Measurements from ENCODE around the gene PREP. TPM values are rescaled to one million over a fixed set of nuclear protein-coding genes. Genes with fewer than 3 reads are reported as not detected.
A peak's percentile ranks its signal among the peaks of the same experiment; 100 is the strongest.

The PREP gene
- total and polyA plus RNA-seq, 7 experiments from 2014 or later: 22.2 to 51.1 (median 33.4) TPM

DNA sequence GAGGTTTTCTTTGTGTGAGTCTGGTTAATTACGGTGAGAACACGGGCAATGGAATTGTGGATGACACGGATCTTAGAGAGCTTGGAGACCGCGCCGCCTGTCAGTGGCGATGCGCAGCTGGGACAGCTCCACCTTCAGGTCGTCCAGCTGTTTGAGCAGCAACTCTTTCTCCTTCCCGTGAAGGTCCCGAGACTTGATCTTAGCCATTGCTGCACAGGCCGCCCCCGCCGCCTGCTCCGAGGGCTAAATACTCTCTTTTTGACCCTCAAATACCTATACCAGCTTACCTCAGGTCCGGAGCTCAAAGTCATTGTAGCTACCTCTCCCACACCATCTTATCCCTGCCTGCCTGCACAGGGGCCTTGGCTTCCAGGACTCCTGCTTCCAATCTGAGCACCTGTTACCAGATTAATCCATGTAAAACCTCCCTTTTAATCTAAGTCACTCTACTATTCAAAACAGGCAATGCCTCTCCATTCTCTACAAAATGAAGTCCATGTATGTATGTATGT lies 100.2 kb downstream of the PREP start:
- H3K27ac ChIP-seq (ENCODE audit: low read depth, low read length): no peak overlapping the region
- H3K27ac Mint-ChIP-seq: no peak overlapping the region
- no peak overlapping the region for H3K4me3 Mint-ChIP-seq
- no peaks in the 10 kb centered on the region for H3K27me3 ChIP-seq (ENCODE audit: control insufficient read depth in 2 of 2, insufficient read depth in 2 of 2, low read length in 2 of 2)
- H3K4me1 ChIP-seq (ENCODE audit: control insufficient read depth in 2 of 2, insufficient read depth in 2 of 2, low read length in 2 of 2): no peaks in the 10 kb centered on the region
- no peaks in the 10 kb centered on the region for H3K9me3 Mint-ChIP-seq
- DNase-seq (no peak), ATAC-seq (no peak)
- H3K36me3 Mint-ChIP-seq: peaks cover 5 to 72% (median 38%) of the 10 kb centered on the region in 5 donors
- no peaks in the 10 kb centered on the region for H3K27me3 Mint-ChIP-seq
- H3K4me1 Mint-ChIP-seq: peaks cover 0 to under 1% (median 0%) of the 10 kb centered on the region in 7 donors
- CTCF ChIA-PET: no interaction called here
- intact Hi-C loops (cut with micrococcal nuclease): no loop called here
- H3K9me3 ChIP-seq (ENCODE audit: control insufficient read depth in 2 of 3, low read length in 3 of 3): no peaks in the 10 kb centered on the region
- H3K36me3 ChIP-seq (ENCODE audit: control insufficient read depth in 2 of 3, insufficient read depth in 3 of 3, low read length in 3 of 3): peaks cover 0 to 14% (median 0%) of the 10 kb centered on the region in 3 experiments
- POLR2A ChIA-PET: no interaction called here
- H3K4me3 ChIP-seq (ENCODE audit: low read length): no peak overlapping the region

- no peak overlapping the region for H3K4me3 ChIP-seq (ENCODE audit: low read length)
- intact Hi-C loops (cut with micrococcal nuclease): no loop called here
- Mint-ChIP-seq H3K9me3 (no peaks in the 10 kb centered on the region), H3K27me3 (no peaks in the 10 kb centered on the region), H3K27ac (no peak overlapping the region), H3K4me1 (peaks cover 0 to 2% (median 0%) of the 10 kb centered on the region in 7 donors), H3K4me3 (no peak overlapping the region), H3K36me3 (peaks cover 5 to 73% (median 36%) of the 10 kb centered on the region in 5 donors)
- peaks cover 0 to 13% (median 0%) of the 10 kb centered on the region in 3 experiments for H3K36me3 ChIP-seq (ENCODE audit: control insufficient read depth in 2 of 3, insufficient read depth in 3 of 3, low read length in 3 of 3)
- no peaks in the 10 kb centered on the region for H3K9me3 ChIP-seq (ENCODE audit: control insufficient read depth in 2 of 3, low read length in 3 of 3)
- H3K27ac ChIP-seq (ENCODE audit: low read depth, low read length): no peak overlapping the region
- H3K27me3 ChIP-seq (ENCODE audit: control insufficient read depth in 2 of 2, insufficient read depth in 2 of 2, low read length in 2 of 2): no peaks in the 10 kb centered on the region
- no peaks in the 10 kb centered on the region for H3K4me1 ChIP-seq (ENCODE audit: control insufficient read depth in 2 of 2, insufficient read depth in 2 of 2, low read length in 2 of 2)
- CTCF ChIA-PET: no interaction called here
- no peak for ATAC-seq
- POLR2A ChIA-PET: no interaction called here
- DNase-seq: no peak
These were observed 100.9 kb downstream of the PREP start for GRCh38 chr6:105301756-105302616.

- intact Hi-C loops (cut with micrococcal nuclease): no loop called here
- Histone ChIP-seq H3K4me1 (ENCODE audit: control insufficient read depth in 2 of 2, insufficient read depth in 2 of 2, low read length in 2 of 2) (no peaks in the 10 kb centered on the region), H3K9me3 (ENCODE audit: control insufficient read depth in 2 of 3, low read length in 3 of 3) (no peaks in the 10 kb centered on the region), H3K36me3 (ENCODE audit: control insufficient read depth in 2 of 3, insufficient read depth in 3 of 3, low read length in 3 of 3) (peaks cover 0 to 13% (median 0%) of the 10 kb centered on the region in 3 experiments), H3K4me3 (ENCODE audit: low read length) (no peak overlapping the region), H3K27ac (ENCODE audit: low read depth, low read length) (no peak overlapping the region), H3K27me3 (ENCODE audit: control insufficient read depth in 2 of 2, insufficient read depth in 2 of 2, low read length in 2 of 2) (no peaks in the 10 kb centered on the region)
- H3K4me1 Mint-ChIP-seq: peaks cover 0 to 6% (median 0%) of the 10 kb centered on the region in 7 donors
- H3K27me3 Mint-ChIP-seq: no peaks in the 10 kb centered on the region
- CTCF ChIA-PET: interaction anchor here (0.9 kb wide), 1 partner anchor 44 kb away, joined by 3 read pairs; no protein-coding TSS in a partner anchor
- ATAC-seq (no peak), DNase-seq (no peak)
- H3K36me3 Mint-ChIP-seq: peaks cover 10 to 74% (median 38%) of the 10 kb centered on the region in 5 donors
- H3K9me3 Mint-ChIP-seq: no peaks in the 10 kb centered on the region
- POLR2A ChIA-PET: no interaction called here
- H3K27ac Mint-ChIP-seq: no peak overlapping the region
- no peak overlapping the region for H3K4me3 Mint-ChIP-seq
These were observed 101.8 kb downstream of the PREP start for GRCh38 chr6:105301072-105301503.

GRCh38 chr6:105300090-105300489 lies 102.8 kb downstream of the PREP start:
- H3K4me3 Mint-ChIP-seq: no peak overlapping the region
- ATAC-seq: no peak
- Histone ChIP-seq H3K9me3 (ENCODE audit: control insufficient read depth in 2 of 3, low read length in 3 of 3) (no peaks in the 10 kb centered on the region), H3K27me3 (ENCODE audit: control insufficient read depth in 2 of 2, insufficient read depth in 2 of 2, low read length in 2 of 2) (no peaks in the 10 kb centered on the region), H3K4me1 (ENCODE audit: control insufficient read depth in 2 of 2, insufficient read depth in 2 of 2, low read length in 2 of 2) (no peaks in the 10 kb centered on the region), H3K27ac (ENCODE audit: low read depth, low read length) (no peak overlapping the region), H3K36me3 (ENCODE audit: control insufficient read depth in 2 of 3, insufficient read depth in 3 of 3, low read length in 3 of 3) (peaks cover 0 to 13% (median 0%) of the 10 kb centered on the region in 3 experiments), H3K4me3 (ENCODE audit: low read length) (no peak overlapping the region)
- ChIA-PET POLR2A (no interaction called here), CTCF (interaction anchor here (0.6 to 1.0 kb wide), 3 partner anchors 18 to 137 kb away, joined by 3 read pairs; no protein-coding TSS in a partner anchor)
- no peak for DNase-seq
- H3K27ac Mint-ChIP-seq: no peak overlapping the region
- peaks cover 0 to 2% (median 0%) of the 10 kb centered on the region in 11 donors for H3K9me3 Mint-ChIP-seq
- H3K4me1 Mint-ChIP-seq: peaks cover 0 to 9% (median 7%) of the 10 kb centered on the region in 7 donors
- H3K36me3 Mint-ChIP-seq: peaks cover 10 to 76% (median 42%) of the 10 kb centered on the region in 5 donors
- intact Hi-C loops (cut with micrococcal nuclease): no loop called here
- no peaks in the 10 kb centered on the region for H3K27me3 Mint-ChIP-seq

GRCh38 chr6:105294129-105294528 lies 108.8 kb downstream of the PREP start:
- H3K4me3 ChIP-seq (ENCODE audit: low read length): no peak overlapping the region
- ATAC-seq (no peak), DNase-seq (no peak)
- H3K36me3 ChIP-seq (ENCODE audit: control insufficient read depth in 2 of 3, insufficient read depth in 3 of 3, low read length in 3 of 3): peaks cover 0 to 5% (median 0%) of the 10 kb centered on the region in 3 experiments
- CTCF ChIA-PET: no interaction called here
- Mint-ChIP-seq H3K4me3 (no peak overlapping the region), H3K27ac (no peak overlapping the region), H3K36me3 (peaks cover 14 to 74% (median 32%) of the 10 kb centered on the region in 5 donors), H3K27me3 (no peaks in the 10 kb centered on the region), H3K9me3 (peaks cover 0 to 2% (median 0%) of the 10 kb centered on the region in 11 donors), H3K4me1 (peaks cover 10 to 28% (median 24%) of the 10 kb centered on the region in 7 donors)
- POLR2A ChIA-PET: no interaction called here
- no peaks in the 10 kb centered on the region for H3K27me3 ChIP-seq (ENCODE audit: control insufficient read depth in 2 of 2, insufficient read depth in 2 of 2, low read length in 2 of 2)
- no peaks in the 10 kb centered on the region for H3K4me1 ChIP-seq (ENCODE audit: control insufficient read depth in 2 of 2, insufficient read depth in 2 of 2, low read length in 2 of 2)
- no peaks in the 10 kb centered on the region for H3K9me3 ChIP-seq (ENCODE audit: control insufficient read depth in 2 of 3, low read length in 3 of 3)
- intact Hi-C loops (cut with micrococcal nuclease): no loop called here
- no peak overlapping the region for H3K27ac ChIP-seq (ENCODE audit: low read depth, low read length)

DNA sequence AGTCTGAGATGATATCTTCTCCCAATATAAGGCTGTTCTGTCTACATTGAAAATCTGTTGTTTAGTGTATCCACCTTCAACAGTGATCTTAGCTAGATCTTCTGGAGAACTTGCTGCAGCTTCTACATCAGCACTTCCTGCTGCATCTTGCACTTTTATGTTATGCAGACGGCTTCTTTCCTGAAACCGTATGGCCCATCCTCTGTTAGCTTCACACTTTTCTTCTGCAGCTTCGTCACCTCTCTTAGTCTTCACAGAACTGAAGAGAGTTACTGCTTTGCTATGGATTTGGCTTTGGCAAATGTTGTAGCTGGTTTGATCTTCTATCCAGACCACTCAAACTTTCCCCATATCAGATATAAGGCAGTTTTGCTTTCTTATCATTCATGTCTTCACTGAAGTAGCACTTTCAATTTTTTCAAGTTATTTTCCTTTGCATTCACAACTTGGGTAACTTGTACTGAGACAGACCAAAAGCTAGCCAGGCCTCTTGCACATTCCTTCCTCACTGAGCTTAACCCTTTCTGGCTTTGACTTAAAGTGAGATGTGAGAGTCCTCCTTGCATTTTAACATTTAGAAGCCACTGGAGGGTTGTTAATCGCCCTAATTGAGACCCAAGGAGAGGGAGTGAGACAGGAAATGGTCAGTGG lies 110.1 kb downstream of the PREP start:
- Mint-ChIP-seq H3K36me3 (peaks cover 19 to 75% (median 31%) of the 10 kb centered on the region in 5 donors), H3K4me1 (peaks cover 10 to 28% (median 24%) of the 10 kb centered on the region in 7 donors), H3K4me3 (no peak overlapping the region), H3K9me3 (peaks cover 0 to 2% (median 0%) of the 10 kb centered on the region in 11 donors), H3K27ac (peak overlapping the region in 6 of 9 donors; percentile 5 to 73 (median 30)), H3K27me3 (no peaks in the 10 kb centered on the region)
- ChIA-PET POLR2A (no interaction called here), CTCF (no interaction called here)
- Histone ChIP-seq H3K9me3 (ENCODE audit: control insufficient read depth in 2 of 3, low read length in 3 of 3) (no peaks in the 10 kb centered on the region), H3K27me3 (ENCODE audit: control insufficient read depth in 2 of 2, insufficient read depth in 2 of 2, low read length in 2 of 2) (no peaks in the 10 kb centered on the region), H3K27ac (ENCODE audit: low read depth, low read length) (no peak overlapping the region), H3K4me1 (ENCODE audit: control insufficient read depth in 2 of 2, insufficient read depth in 2 of 2, low read length in 2 of 2) (no peaks in the 10 kb centered on the region), H3K4me3 (ENCODE audit: low read length) (no peak overlapping the region), H3K36me3 (ENCODE audit: control insufficient read depth in 2 of 3, insufficient read depth in 3 of 3, low read length in 3 of 3) (peaks cover 0 to 10% (median 2%) of the 10 kb centered on the region in 3 experiments)
- no peak for DNase-seq
- intact Hi-C loops (cut with micrococcal nuclease): no loop called here
- no peak for ATAC-seq
